Measurements from ENCODE around the gene HSPB7. TPM values are rescaled to one million over a fixed set of nuclear protein-coding genes. Genes with fewer than 3 reads are reported as not detected.
"Not testable (repeated sequence)": the region's sequence is repeated elsewhere in the genome, so short reads cannot be mapped to it uniquely, and the experiment has no call there.

The HSPB7 gene
- total RNA-seq, 1 donor from 2014 or later = 191 TPM

DNA sequence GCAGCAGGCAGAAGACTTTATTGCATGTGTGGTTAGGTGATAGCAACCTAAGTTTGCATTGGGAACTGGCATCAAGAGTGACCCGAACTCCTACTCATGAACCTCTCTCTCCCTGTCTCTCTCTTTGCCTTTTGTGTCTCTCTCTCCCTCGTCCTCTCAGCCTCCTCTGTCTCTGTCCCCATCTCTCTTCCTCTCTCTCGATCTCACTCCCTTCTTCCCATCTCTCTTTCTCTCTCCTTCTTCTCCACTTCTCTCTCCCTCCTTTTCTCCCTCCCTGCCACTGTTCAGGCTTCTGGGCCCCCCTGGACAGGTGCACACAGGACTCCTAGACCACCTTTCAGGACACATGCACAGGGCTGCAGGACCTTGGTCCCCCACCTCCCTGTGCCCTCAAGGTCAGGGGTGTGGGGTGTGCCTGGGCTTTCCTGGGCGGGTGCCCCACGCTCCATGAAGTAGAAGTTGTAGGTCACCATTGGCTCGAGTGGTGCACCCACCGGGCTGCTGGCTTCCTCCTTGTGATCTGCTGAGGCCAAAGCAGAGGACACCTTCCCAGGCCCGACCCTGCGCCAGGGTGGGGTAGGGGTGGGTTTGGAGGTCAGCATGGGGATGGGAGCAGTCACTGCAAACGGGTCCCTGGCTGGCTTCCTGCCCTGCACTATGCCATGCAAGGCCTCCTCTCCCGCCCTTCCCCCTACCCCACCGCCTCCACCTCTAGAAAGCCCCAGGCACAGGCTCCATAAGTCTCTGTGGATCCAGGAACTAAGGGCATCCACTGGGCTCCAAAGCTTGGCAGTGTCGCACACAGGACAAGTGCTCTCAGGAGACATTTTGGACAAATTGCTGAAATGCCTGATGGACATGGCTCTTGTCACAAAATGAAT lies 28.7 kb downstream of the HSPB7 start:
- H3K9me3 ChIP-seq = no peaks in the 10 kb centered on the region
- no peaks in the 10 kb centered on the region for H3K4me1 ChIP-seq
- TF ChIP-seq, protein P1, sequence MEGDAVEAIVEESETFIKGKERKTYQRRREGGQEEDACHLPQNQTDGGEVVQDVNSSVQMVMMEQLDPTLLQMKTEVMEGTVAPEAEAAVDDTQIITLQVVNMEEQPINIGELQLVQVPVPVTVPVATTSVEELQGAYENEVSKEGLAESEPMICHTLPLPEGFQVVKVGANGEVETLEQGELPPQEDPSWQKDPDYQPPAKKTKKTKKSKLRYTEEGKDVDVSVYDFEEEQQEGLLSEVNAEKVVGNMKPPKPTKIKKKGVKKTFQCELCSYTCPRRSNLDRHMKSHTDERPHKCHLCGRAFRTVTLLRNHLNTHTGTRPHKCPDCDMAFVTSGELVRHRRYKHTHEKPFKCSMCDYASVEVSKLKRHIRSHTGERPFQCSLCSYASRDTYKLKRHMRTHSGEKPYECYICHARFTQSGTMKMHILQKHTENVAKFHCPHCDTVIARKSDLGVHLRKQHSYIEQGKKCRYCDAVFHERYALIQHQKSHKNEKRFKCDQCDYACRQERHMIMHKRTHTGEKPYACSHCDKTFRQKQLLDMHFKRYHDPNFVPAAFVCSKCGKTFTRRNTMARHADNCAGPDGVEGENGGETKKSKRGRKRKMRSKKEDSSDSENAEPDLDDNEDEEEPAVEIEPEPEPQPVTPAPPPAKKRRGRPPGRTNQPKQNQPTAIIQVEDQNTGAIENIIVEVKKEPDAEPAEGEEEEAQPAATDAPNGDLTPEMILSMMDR (IDR thresholded peaks at IDR 0.05) = no peak
- intact Hi-C loops (cut with DNase I) = no loop called here
- H3K4me3 ChIP-seq = no peak overlapping the region
- DNase-seq (ENCODE audit: low spot score in 2 of 2) = no peak
- no peaks in the 10 kb centered on the region for H3K27me3 ChIP-seq
- H3K27ac ChIP-seq = no peak overlapping the region
- H3K36me3 ChIP-seq = no peaks in the 10 kb centered on the region

DNA sequence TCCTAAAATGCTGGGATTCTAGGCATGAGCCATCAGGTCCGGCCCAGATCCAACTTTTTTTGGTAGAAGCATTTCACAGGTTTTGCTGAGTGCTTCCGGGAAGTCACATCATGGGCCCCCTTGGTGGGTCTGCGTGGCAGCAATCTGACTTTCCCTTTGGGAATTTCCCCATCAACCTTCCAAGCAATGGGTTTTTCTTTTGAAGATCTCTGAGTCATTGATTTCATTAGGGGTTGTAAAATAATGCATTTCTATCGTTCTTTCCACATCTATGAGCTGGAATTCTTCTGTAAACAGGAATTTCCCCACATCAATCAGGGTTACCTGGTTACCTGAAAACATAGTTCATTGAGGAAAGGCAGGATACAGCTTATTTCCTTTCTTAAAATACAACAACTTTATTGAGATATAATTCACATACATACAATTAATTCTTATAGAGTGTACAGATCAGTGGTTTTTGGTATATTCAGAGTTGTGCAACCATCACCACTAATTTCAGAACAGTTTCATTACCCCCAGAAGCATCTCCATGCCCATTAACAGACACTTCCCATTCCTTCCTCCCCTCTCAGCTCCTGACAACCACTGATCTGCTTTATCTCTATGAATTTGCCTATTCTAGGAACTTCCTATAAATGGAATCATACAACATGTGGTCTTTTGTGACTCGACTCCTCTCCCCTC lies 32.1 kb downstream of the HSPB7 start:
- intact Hi-C loops (cut with DNase I) = no loop called here
- Histone ChIP-seq H3K4me1 (no peaks in the 10 kb centered on the region), H3K9me3 (no peaks in the 10 kb centered on the region), H3K4me3 (no peak overlapping the region), H3K27ac (no peak overlapping the region), H3K27me3 (no peaks in the 10 kb centered on the region), H3K36me3 (no peaks in the 10 kb centered on the region)
- TF ChIP-seq, protein P1 (IDR thresholded peaks at IDR 0.05) = no peak
- no peak for DNase-seq (ENCODE audit: low spot score in 2 of 2)

DNA sequence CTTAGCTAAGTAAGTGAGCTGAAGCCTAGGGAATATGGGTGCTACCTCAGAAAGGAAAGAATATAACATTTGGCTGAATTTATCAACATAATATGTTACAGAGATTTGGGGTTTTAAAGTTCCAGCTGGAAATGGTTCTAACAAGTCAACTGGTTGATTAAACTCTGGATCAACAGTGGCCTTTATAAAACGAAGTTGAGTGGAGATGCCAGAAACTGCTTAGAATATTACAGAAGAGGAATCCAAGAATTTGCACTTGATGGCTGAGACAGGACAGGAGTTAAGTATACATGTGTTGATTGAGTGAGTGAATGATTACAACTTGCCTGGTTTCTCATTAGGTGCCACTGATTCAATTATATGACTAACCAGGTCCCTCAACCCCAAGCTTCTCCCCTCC lies 34.6 kb downstream of the HSPB7 start:
- intact Hi-C loops (cut with DNase I) = no loop called here
- TF ChIP-seq, protein P1 (IDR thresholded peaks at IDR 0.05) = no peak
- Histone ChIP-seq H3K4me1 (no peaks in the 10 kb centered on the region), H3K4me3 (no peak overlapping the region), H3K9me3 (no peaks in the 10 kb centered on the region), H3K36me3 (no peaks in the 10 kb centered on the region), H3K27me3 (no peaks in the 10 kb centered on the region), H3K27ac (no peak overlapping the region)
- DNase-seq (ENCODE audit: low spot score in 2 of 2) = no peak

DNA sequence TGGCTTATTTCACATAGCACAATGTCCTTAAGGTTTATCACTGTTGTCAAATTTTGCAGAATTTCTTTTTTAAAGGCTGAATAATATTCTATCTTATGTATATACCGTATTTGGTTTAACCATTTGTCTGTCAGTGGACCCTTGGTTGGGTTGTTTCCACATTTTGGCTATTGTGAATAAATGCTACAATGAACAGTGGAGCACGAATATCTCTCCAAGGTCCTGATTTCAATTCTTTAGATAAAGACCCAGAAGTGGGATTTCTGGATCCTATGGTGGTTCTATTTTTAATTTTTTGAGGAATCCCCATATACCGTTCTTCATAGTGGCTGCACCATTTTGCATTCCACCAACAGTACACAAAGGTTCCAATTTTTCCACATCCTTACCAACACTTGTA lies 36.2 kb downstream of the HSPB7 start:
- Histone ChIP-seq H3K36me3 (no peaks in the 10 kb centered on the region), H3K4me3 (no peak overlapping the region), H3K27ac (no peak overlapping the region), H3K4me1 (no peaks in the 10 kb centered on the region), H3K27me3 (no peaks in the 10 kb centered on the region), H3K9me3 (no peaks in the 10 kb centered on the region)
- intact Hi-C loops (cut with DNase I) = no loop called here
- TF ChIP-seq, protein P1 (IDR thresholded peaks at IDR 0.05) = no peak
- DNase-seq (ENCODE audit: low spot score in 2 of 2) = no peak

DNA sequence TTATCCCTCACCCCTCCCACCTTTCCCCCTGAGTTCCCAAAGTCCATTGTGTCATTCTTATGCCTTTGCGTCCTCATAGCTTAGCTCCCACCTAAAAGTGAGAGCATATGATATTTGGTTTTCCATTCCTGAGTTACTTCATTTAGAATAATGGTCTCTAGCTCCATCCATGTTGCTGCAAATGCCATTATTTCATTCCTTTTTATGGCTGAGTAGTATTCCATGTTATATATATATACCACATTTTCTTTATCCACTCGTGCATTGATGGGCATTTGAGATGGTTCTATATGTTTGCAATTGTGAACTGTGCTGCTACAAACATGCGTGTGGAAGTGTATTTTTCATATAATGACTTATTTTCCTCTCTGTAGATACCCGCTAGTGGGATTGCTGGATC lies 39.9 kb downstream of the HSPB7 start:
- not testable (repeated sequence) for H3K4me3 ChIP-seq; H3K27ac ChIP-seq; H3K9me3 ChIP-seq; H3K36me3 ChIP-seq; DNase-seq (ENCODE audit: low spot score in 2 of 2); H3K27me3 ChIP-seq
- intact Hi-C loops (cut with DNase I) = loop anchor here (2.0 kb wide), 1 partner anchor 27 kb away; no protein-coding TSS in a partner anchor
- H3K4me1 ChIP-seq = peaks cover 5 to 14% of the 10 kb centered on the region in 2 donors
